GM19455 (cell line): ENCODE results near the gene SUFU.

ENCODE experiments used
- ATAC-seq: cut with Tn5 transposase; IDR thresholded peaks from one replicate; pipeline ENCODE4 v1.9.1; 2021; ENCODE audit not compliant: unreplicated experiment

SUFU gene

DNA sequence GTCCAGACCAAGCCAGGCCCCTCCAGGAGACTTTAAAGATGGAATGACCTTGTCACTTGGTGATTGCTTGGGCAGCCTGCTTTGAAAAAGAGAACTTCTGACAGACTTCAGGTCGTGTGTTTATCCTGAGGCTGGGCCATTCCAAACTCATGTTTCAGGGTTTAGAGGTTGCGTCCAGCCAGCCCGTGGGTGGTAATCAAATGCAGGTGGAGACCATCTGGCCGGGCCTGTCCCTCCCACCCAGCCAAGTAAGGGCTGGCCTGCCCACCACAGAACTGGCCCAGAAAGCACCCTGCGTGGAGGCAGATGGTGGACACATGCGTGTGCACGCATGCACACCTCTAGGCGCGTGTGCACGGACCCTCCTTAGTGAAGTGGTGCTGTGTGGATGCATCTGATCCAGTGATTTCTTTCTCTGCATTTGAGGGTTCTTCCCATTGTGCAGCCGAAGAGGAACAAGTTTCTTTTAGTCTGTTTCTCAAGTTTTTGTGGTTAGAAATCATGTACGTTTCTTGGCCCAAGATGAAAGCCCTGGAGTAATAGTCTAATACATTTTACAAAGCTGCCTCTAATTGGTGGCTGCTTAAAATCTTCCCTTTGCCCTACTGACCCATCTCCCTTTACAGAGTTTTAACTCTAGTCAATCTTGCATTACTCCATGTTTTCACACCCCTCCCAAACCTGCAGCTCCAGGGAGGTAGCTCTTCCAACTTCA lies 43.0 kb downstream of the SUFU start:
- ATAC-seq: no peak

DNA sequence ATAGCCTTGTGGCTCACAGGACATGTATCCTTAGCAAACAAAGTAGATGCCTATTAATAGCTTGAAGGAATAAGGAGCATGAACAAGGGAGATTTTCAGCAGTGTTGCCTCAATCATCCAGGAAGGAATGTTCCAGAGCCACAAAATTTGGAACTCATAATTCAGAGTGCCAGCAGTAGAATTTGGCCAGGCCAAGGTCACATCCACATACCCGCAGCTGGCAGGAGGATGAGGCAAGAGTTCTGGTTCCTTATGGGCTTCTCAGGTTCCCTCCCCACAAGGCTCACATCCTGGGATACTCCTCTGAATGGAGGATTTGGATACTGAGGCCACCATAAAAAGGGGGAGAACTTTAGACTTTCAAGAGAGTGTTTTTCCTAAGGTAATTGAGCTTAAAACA lies 45.8 kb downstream of the SUFU start:
- ATAC-seq: no peak

GRCh38 chr10:102550636-102551210 lies 47.0 kb downstream of the SUFU start:
- no peak for ATAC-seq

- ATAC-seq: no peak
Observed at GRCh38 chr10:102552533-102552932, 48.8 kb downstream of the SUFU start.

GRCh38 chr10:102553771-102554170 lies 50.0 kb downstream of the SUFU start:
- ATAC-seq: no peak

- ATAC-seq: no peak
Observed at GRCh38 chr10:102554531-102554930, 50.8 kb downstream of the SUFU start.

GRCh38 chr10:102555781-102556328 lies 52.1 kb downstream of the SUFU start:
- no peak for ATAC-seq

- ATAC-seq: no peak
Observed at GRCh38 chr10:102557569-102557968, 53.8 kb downstream of the SUFU start.

- ATAC-seq: no peak
Observed at GRCh38 chr10:102559764-102560163, 56.0 kb downstream of the SUFU start.

DNA sequence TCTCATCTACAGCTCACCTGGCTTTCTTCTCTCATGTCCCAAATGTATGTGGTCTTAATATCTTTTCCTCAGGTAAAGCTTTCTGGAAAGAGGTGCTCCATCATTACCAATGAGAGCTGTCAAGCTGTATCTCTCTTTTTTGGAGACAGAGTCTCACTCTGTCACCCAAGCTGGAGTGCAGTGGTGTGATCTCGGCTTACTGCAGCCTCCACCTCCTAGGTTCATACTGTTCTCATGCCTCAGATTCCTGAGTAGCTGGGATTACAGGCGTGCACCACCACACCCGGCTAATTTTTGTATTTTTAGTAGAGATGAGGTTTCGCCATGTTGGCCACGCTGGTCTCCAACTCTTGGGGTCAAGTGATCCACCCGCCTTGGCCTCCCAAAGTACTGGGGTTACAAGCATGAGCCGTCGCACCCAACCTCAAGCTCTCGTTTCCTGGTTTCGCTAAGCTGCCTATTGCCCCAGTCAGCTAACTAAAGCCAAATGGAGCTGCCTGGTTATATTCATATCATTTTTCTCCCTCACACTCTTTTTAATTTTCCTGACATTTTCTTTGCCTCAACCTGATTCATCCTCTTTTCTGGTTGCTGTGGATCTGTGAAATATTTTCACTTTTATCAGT lies 60.5 kb downstream of the SUFU start:
- no peak for ATAC-seq

- ATAC-seq: no peak
Observed at GRCh38 chr10:102565793-102566192, 62.0 kb downstream of the SUFU start.

DNA sequence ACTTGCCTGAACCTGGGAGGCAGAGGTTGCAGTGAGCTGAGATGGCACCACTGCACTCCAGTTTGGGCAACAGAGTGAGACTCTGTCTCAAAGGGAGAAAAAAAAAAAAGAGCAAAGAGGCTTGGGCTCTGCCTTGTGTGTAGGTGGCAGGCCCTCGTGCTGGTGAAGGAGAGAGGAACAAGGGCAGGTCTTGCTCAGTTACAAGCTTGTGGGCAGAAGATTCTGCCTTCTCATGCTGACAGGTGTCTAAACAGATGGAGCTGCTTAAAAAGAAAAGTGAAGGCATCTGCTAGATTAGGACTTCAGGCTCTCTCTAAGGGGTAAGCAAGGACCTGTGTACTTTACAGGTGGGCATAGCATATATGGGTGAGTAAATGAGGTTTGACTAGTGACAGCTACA lies 75.0 kb downstream of the SUFU start:
- ATAC-seq: no peak

- ATAC-seq: no peak
Observed at GRCh38 chr10:102579328-102579727, 75.6 kb downstream of the SUFU start.

- ATAC-seq: no peak
Observed at GRCh38 chr10:102580230-102580629, 76.5 kb downstream of the SUFU start.

DNA sequence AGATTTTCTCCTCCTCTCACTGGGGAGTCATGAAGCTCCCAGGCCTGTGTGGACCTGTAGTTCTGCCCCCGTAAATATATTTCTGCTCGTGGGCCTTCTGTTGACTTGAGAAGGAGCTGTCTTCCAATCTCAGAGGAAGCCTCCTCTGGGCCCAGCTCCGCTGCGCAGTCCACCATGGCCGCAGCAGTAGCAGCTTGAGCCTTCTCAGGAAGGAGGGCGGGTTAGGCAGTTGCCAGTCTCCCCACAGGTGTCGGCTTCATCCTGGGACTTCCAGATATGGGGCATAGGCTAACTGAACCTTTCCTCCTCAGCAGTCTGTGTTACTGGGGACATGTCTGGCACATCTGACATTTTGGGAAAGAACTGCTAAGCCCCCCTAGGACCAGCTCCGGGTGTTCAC lies 77.6 kb downstream of the SUFU start:
- no peak for ATAC-seq

- no peak for ATAC-seq
Observed at GRCh38 chr10:102581981-102582580, 78.3 kb downstream of the SUFU start.

DNA sequence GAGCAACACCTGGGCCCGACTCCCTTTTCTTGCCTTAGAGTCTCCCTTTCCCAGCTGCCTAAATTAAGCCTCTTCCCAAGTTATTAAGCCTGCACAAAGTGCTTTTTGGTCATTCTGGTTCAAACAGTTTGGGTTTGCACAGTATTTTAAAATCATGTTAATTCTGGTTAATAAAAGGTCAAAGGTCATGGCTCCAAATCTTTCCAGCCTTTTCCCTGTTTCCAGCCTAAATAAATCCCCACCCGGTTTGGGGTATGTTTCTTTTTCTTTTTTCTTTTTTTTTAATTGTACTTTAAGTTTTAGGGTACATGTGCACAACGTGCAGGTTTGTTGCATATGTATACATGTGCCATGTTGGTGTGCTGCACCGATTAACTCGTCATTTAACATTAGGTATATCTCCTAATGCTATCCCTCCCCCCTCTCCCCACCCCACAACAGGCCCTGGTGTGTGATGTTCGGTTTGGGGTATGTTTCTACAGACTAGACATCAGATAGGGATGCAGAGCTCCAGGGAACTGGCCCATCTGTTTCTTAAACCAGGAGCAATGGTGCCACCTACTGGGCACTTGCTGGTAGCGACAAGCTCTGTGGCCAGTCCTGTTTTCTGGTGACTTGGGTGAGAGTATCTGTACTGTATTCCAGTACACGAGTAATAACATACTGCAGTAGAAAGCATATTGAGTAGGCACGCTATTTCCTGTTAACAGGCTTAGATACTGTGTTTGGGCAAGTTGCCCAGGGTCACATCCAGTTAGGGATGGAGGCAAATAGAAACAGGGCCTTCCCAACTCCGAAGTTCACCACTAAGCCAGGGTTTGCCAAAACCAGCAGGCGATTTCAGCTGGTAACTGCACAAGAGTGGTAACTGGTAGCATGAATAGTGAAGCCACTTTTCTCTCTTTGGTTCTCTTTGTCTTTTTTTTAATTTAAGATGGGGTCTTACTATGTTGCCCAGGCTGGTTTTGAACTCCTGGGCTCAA lies 80.0 kb downstream of the SUFU start:
- peak; percentile 77 for ATAC-seq

- ATAC-seq: no peak
Observed at GRCh38 chr10:102585026-102585425, 81.3 kb downstream of the SUFU start.

- no peak for ATAC-seq
Observed at GRCh38 chr10:102586858-102587257, 83.1 kb downstream of the SUFU start.

DNA sequence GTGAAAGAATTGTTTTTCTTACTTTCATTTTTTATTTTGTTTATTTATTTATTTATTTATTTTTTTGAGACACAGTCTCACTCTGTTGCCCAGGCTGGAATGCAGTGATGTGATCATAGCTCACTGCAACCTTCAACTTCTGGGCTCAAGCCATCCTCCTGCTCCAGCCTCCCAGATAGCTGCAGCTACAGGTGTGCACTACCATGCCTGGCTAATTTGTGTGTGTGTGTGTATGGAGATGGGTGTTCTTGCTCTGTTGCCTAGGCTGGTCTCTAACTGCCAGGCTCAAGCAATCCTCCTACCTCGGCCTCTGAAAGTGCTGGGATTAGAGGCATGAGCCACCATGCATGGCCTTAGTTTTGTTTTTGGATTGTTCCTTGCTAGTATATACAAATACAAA lies 85.1 kb downstream of the SUFU start:
- ATAC-seq: no peak
